GM12878 (cell line): ENCODE measurements around the gene SWI5. TPM values are rescaled to one million over a fixed set of nuclear protein-coding genes. Genes with fewer than 3 reads are reported as not detected.

ENCODE experiments used
- ATAC-seq: fragments of 200-7000 bp; cut with Tn5 transposase; 3 replicates; pipeline ENCODE4 v1.9.1; 2020; ENCODE audit warnings: mild to moderate bottlenecking, moderate library complexity
- BruUV-seq: library from RNA; stranded (reverse); fragments of 400-500 nt; replicated peaks from 2 replicates; lab custom pipeline; 2021; lab: Mats Ljungman, UMichigan
- CTCF ChIA-PET: fragments of 300-600 bp; sonication (Branson Sonifier 250); formaldehyde crosslinking; extraction: SDS; loops from one replicate; lab custom pipeline; 2021; ENCODE audit warnings: inconsistent platforms; lab: Yijun Ruan, JAX
- POLR2A ChIA-PET: fragments of 350-600 bp; formaldehyde crosslinking; extraction: SDS; loops from one replicate; lab custom pipeline; 2021; ENCODE audit warnings: inconsistent platforms; lab: Charles Lee
- RAD21 ChIA-PET: fragments of 300-600 bp; sonication (Branson Sonifier 250); formaldehyde crosslinking; loops from one replicate; lab custom pipeline; 2023; ENCODE audit warnings: antibody characterized with exemption; ENCODE audit not compliant: unreplicated experiment; lab: Charles Lee
- SMC1A ChIA-PET: fragments of 300-600 bp; sonication (Branson Sonifier 250); formaldehyde crosslinking; loops from one replicate; lab custom pipeline; 2023; ENCODE audit not compliant: unreplicated experiment, uncharacterized antibody; lab: Charles Lee
- DNase-seq: peaks from one replicate; pipeline ENCODE4 v3.0.0-alpha.2; 2011; ENCODE audit warnings: low read depth, low spot score
- FAIRE-seq: peaks from 3 replicates; lab custom pipeline; 2011; peaks lifted over from hg19 to GRCh38; lab: Jason Lieb, UNC
- H2AFZ ChIP-seq: 2 replicates; pipeline ENCODE4 v1.6.0; 2011; ENCODE audit warnings: low read depth, low read length, control low read depth; ENCODE audit not compliant: control insufficient read depth
- H3K27ac ChIP-seq: 2 replicates; pipeline ENCODE4 v1.5.1; 2011; ENCODE audit warnings: control low read depth; ENCODE audit not compliant: control insufficient read depth, insufficient read depth
- H3K27me3 ChIP-seq, 2 experiments: replicated peaks in 1 of 2; 2 replicates each; pipeline versions ENCODE4 v1.6.0 to v1.6.1; 2011; ENCODE audit warnings: low read length in 1 of 2; ENCODE audit not compliant: control insufficient read depth in 2 of 2, insufficient read depth in 2 of 2
- H3K36me3 ChIP-seq, 2 experiments: 2 replicates each; pipeline ENCODE4 v1.5.1; 2011; ENCODE audit warnings: low read length in 1 of 2; ENCODE audit not compliant: control insufficient read depth in 2 of 2, insufficient read depth in 2 of 2
- H3K4me1 ChIP-seq: 2 replicates; pipeline ENCODE4 v1.6.1; 2011; ENCODE audit warnings: mild to moderate bottlenecking, low read length, moderate library complexity, mixed read lengths; ENCODE audit not compliant: control insufficient read depth, insufficient read depth
- H3K4me2 ChIP-seq: 2 replicates; pipeline ENCODE4 v1.6.0; 2011; ENCODE audit warnings: control low read depth; ENCODE audit not compliant: control insufficient read depth, insufficient read depth
- H3K4me3 ChIP-seq: fragments of 200-600 bp; sonication (generic); 2 replicates; pipeline ENCODE4 v1.5.1; 2016
- H3K79me2 ChIP-seq: 2 replicates; pipeline ENCODE4 v1.6.0; 2011; ENCODE audit warnings: low read length; ENCODE audit not compliant: control insufficient read depth, insufficient read depth
- H3K9ac ChIP-seq: 2 replicates; pipeline ENCODE4 v1.8.0; 2011; ENCODE audit warnings: low read length, control low read depth, mixed read lengths; ENCODE audit not compliant: control insufficient read depth, insufficient read depth
- H3K9me3 ChIP-seq: replicated peaks from 3 replicates; pipeline ENCODE4 v1.5.1; 2011; ENCODE audit warnings: mild to moderate bottlenecking, low read length; ENCODE audit not compliant: control insufficient read depth, insufficient read depth
- H4K20me1 ChIP-seq: 2 replicates; pipeline ENCODE4 v1.6.0; 2011; ENCODE audit not compliant: control insufficient read depth, insufficient read depth
- HDAC2 ChIP-seq: fragments of 200-600 bp; sonication (generic); IDR thresholded peaks from 2 replicates; pipeline ENCODE4 v1.6.1; 2017
- IRF5 ChIP-seq: fragments of 450-650 bp; IDR thresholded peaks from 2 replicates; pipeline ENCODE4 v1.6.1; 2017; ENCODE audit warnings: borderline replicate concordance
- PML ChIP-seq: IDR thresholded peaks from 2 replicates; pipeline ENCODE4 v1.6.1; 2012; ENCODE audit warnings: low read length, inconsistent platforms
- RUNX3 ChIP-seq: IDR thresholded peaks from 2 replicates; pipeline ENCODE4 v1.6.1; 2012; ENCODE audit warnings: low read length, inconsistent platforms
- SMC3 ChIP-seq: IDR thresholded peaks from 2 replicates; pipeline ENCODE4 v1.6.1; 2011; ENCODE audit warnings: low read length, improper control_type of control experiment, borderline replicate concordance
- SREBF2 ChIP-seq: IDR thresholded peaks from 2 replicates; pipeline ENCODE4 v1.6.1; 2012; ENCODE audit warnings: mild to moderate bottlenecking, low read length
- ZBED1 ChIP-seq: IDR thresholded peaks from 2 replicates; pipeline ENCODE4 v1.6.1; 2016; ENCODE audit warnings: borderline replicate concordance
- ZBTB4 ChIP-seq: fragments of 450-650 bp; formaldehyde crosslinking; IDR thresholded peaks from 2 replicates; pipeline ENCODE4 v1.4.0; 2022; ENCODE audit warnings: mild to moderate bottlenecking, moderate library complexity
- WGBS: methylation state at CpG from one replicate; pipeline ENCODE4 v1.1.6; 2016; ENCODE audit warnings: low lambda C conversion rate; ENCODE audit not compliant: insufficient replicate concordance, insufficient coverage; ENCODE audit errors: missing lambda C conversion rate; 5-methylcytosine and 5-hydroxymethylcytosine counted together
- in situ Hi-C: fragments of 300-500 bp; cut with MboI; formaldehyde crosslinking; loops from 9 replicates; pipeline ENCODE4 v1.14.3; 2018; ENCODE audit warnings: mixed read lengths
- intact Hi-C: fragments of 100-400 bp; cut with micrococcal nuclease; formaldehyde crosslinking; loops from one replicate; pipeline ENCODE4 v1.14.2; 2022; ENCODE audit not compliant: unreplicated experiment
- polyA plus RNA-seq, 11 experiments: library from polyadenylated mRNA; depleted of rRNA in 4 of 11; unstranded in 6 of 11; stranded (reverse) in 5 of 11; fragments of >200 nt; fragmentation: Nextera tagmentation in 4 of 11; fragmentation: Illumina TruSeq in 1 of 11; extraction: Ambion mirVana in 4 of 11; extraction: Trizol in 1 of 11; gene quantifications; 1 replicate in 1 of 11; 2 replicates in 10 of 11; pipeline versions ENCODE4 v1.2.1 to v1.2.3, GENCODE V29; 2011 to 2016; ENCODE audit warnings: inconsistent platforms in 2 of 11, missing spikeins in 2 of 11, low read depth in 1 of 11
- total RNA-seq, 4 experiments: library from RNA; depleted of rRNA in 3 of 4; stranded (reverse); fragments of >200 nt in 3 of 4; fragmentation: Illumina TruSeq in 1 of 4; extraction: Trizol in 1 of 4; gene quantifications; 2 replicates each; pipeline versions ENCODE4 v1.2.1 to v1.2.3, GENCODE V29; 2013 to 2021
- TF ChIP-seq, protein P1 (sequence below): IDR thresholded peaks from 2 replicates; pipeline ENCODE4 v1.6.1; 2011; ENCODE audit warnings: low read depth, low read length, improper control_type of control experiment, borderline replicate concordance

SWI5 gene
- total and polyA plus RNA-seq, 10 of the 15 experiments (the other 5 are each of a cell fraction or from before 2014, with no cell fraction given), result 13.3 to 36.2 (median 18.1) TPM

DNA sequence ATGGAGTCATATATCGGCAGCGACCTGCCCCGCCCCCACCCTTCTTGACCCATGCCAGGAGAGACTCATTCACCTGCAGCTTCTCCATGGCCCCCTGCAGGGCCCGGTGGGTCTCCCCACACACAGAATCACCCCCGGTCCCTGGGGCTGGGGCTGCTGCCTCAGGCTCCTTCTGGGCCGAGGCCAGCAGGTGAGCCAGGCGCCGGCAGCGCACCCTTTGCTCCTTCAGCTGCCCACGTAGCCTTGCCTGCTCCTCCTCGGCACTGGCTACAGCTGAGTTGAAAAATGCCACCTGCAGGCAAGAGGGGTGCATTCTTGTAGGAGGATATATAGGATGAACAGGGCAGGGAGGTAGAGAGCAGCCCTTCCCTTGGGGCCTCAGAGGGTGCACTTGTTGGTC lies 18.2 kb upstream of the SWI5 start:
- FAIRE-seq, result no peak
- ChIA-PET POLR2A (interaction anchor here (0.9 kb wide), 1 partner anchor 18 kb away, joined by 3 read pairs; the partner anchor contains the start of genes GOLGA2 and SWI5), RAD21 (no interaction called here), CTCF (interaction anchor here (0.8 to 2.5 kb wide), 4 partner anchors 8 to 83 kb away, joined by 3 to 9 read pairs (median 4); no protein-coding TSS in a partner anchor), SMC1A (no interaction called here)
- Histone ChIP-seq H3K27me3 (no peaks in the 10 kb centered on the region), H3K4me1 (no peaks in the 10 kb centered on the region), H3K27ac (no peak overlapping the region), H3K36me3 (peaks cover 7 to 9% of the 10 kb centered on the region in 2 experiments), H3K4me3 (no peak overlapping the region), H3K9me3 (no peaks in the 10 kb centered on the region), H2AFZ (no peak overlapping the region), H3K79me2 (no peaks in the 10 kb centered on the region), H4K20me1 (no peaks in the 10 kb centered on the region), H3K9ac (no peak overlapping the region), H3K4me2 (no peak overlapping the region)
- BruUV-seq, result no TSS peak
- no peak for DNase-seq
- WGBS, result 91% methylated on average over 11 of the region's 11 CpGs
- no peak for ATAC-seq
- in situ Hi-C loops, result no loop called here
- TF ChIP-seq HDAC2 (no peak), ZBED1 (no peak), ZBTB4 (CRISPR knock-in tag) (no peak)
- intact Hi-C loops, result no loop called here

DNA sequence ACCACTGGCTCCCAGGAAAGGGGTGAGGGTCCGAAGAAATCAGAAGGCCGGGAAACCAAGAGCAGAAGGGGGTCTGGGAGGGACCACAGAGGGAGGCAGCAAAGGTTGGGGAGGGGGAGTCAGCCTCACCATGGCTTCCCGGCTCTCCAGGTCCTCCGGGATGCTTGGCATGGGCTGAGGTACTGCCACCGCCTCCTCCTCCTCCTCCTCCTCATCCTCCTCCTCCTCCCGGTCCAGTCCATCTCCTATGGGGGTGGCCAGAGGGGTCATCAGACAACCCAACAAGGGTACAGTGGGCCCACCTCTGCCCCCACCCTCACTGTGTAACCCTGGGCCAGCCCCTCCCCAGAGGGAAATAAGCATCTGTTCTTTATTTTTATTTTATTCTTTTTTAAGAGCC lies 17.8 kb upstream of the SWI5 start:
- in situ Hi-C loops, result no loop called here
- Histone ChIP-seq H3K9me3 (no peaks in the 10 kb centered on the region), H3K36me3 (peaks cover 7 to 9% of the 10 kb centered on the region in 2 experiments)
- no peak for TF ChIP-seq RUNX3
- TF ChIP-seq, protein P1, sequence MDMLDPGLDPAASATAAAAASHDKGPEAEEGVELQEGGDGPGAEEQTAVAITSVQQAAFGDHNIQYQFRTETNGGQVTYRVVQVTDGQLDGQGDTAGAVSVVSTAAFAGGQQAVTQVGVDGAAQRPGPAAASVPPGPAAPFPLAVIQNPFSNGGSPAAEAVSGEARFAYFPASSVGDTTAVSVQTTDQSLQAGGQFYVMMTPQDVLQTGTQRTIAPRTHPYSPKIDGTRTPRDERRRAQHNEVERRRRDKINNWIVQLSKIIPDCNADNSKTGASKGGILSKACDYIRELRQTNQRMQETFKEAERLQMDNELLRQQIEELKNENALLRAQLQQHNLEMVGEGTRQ, result no peak
- no peak for TF ChIP-seq SREBF2
- no peak for TF ChIP-seq SMC3
- TF ChIP-seq IRF5, result no peak
- TF ChIP-seq PML, result no peak

More for the DNA sequence above, 17.8 kb upstream of the SWI5 start:
- intact Hi-C loops, result no loop called here
- CTCF ChIA-PET, result interaction anchor here (0.7 to 2.5 kb wide), 4 partner anchors 8 to 507 kb away, joined by 3 to 9 read pairs (median 4); no protein-coding TSS in a partner anchor
- SMC1A ChIA-PET, result no interaction called here
- DNase-seq (no peak), ATAC-seq (no peak), FAIRE-seq (no peak)
- H2AFZ ChIP-seq, result no peak overlapping the region
- no peaks in the 10 kb centered on the region for H3K79me2 ChIP-seq
- no peaks in the 10 kb centered on the region for H4K20me1 ChIP-seq
- H3K4me1 ChIP-seq, result no peaks in the 10 kb centered on the region
- no peak overlapping the region for H3K4me2 ChIP-seq
- POLR2A ChIA-PET, result no interaction called here
- no peak overlapping the region for H3K4me3 ChIP-seq
- H3K9ac ChIP-seq, result no peak overlapping the region
- H3K27ac ChIP-seq, result no peak overlapping the region
- no peaks in the 10 kb centered on the region for H3K27me3 ChIP-seq
- no TSS peak for BruUV-seq
- RAD21 ChIA-PET, result no interaction called here
- WGBS, result 94% methylated on average over 5 of the region's 6 CpGs
